ENCODE results near the gene SUGCT. TPM values are rescaled to one million over a fixed set of nuclear protein-coding genes. Genes with fewer than 3 reads are reported as not detected.

The SUGCT gene
- total and polyA plus RNA-seq, 9 of the 15 experiments (the other 6 are each of a cell fraction or from before 2014, with no cell fraction given) = 0.58 to 2.5 (median 1.4) TPM

- TF ChIP-seq, protein P1, sequence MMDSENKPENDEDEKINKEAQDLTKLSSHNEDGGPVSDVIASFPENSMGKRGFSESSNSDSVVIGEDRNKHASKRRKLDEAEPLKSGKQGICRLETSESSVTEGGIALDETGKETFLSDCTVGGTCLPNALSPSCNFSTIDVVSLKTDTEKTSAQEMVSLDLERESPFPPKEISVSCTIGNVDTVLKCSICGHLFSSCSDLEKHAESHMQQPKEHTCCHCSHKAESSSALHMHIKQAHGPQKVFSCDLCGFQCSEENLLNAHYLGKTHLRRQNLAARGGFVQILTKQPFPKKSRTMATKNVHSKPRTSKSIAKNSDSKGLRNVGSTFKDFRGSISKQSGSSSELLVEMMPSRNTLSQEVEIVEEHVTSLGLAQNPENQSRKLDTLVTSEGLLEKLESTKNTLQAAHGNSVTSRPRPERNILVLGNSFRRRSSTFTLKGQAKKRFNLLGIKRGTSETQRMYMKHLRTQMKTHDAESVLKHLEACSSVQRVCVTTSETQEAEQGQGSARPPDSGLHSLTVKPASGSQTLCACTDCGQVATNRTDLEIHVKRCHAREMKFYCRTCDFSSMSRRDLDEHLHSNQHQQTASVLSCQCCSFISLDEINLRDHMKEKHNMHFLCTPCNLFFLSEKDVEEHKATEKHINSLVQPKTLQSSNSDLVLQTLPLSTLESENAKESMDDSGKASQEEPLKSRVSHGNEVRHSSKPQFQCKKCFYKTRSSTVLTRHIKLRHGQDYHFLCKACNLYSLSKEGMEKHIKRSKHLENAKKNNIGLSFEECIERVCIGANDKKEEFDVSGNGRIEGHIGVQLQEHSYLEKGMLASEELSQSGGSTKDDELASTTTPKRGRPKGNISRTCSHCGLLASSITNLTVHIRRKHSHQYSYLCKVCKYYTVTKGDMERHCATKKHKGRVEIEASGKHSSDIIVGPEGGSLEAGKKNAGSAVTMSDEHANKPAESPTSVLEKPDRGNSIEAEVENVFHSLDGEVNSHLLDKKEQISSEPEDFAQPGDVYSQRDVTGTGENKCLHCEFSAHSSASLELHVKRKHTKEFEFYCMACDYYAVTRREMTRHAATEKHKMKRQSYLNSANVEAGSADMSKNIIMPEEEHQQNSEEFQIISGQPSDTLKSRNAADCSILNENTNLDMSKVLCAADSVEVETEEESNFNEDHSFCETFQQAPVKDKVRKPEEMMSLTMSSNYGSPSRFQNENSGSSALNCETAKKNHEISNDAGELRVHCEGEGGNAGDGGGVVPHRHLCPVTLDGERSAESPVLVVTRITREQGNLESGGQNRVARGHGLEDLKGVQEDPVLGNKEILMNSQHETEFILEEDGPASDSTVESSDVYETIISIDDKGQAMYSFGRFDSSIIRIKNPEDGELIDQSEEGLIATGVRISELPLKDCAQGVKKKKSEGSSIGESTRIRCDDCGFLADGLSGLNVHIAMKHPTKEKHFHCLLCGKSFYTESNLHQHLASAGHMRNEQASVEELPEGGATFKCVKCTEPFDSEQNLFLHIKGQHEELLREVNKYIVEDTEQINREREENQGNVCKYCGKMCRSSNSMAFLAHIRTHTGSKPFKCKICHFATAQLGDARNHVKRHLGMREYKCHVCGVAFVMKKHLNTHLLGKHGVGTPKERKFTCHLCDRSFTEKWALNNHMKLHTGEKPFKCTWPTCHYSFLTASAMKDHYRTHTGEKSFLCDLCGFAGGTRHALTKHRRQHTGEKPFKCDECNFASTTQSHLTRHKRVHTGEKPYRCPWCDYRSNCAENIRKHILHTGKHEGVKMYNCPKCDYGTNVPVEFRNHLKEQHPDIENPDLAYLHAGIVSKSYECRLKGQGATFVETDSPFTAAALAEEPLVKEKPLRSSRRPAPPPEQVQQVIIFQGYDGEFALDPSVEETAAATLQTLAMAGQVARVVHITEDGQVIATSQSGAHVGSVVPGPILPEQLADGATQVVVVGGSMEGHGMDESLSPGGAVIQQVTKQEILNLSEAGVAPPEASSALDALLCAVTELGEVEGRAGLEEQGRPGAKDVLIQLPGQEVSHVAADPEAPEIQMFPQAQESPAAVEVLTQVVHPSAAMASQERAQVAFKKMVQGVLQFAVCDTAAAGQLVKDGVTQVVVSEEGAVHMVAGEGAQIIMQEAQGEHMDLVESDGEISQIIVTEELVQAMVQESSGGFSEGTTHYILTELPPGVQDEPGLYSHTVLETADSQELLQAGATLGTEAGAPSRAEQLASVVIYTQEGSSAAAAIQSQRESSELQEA (IDR thresholded peaks at IDR 0.05; ENCODE audit: low read depth) = 0 out of 2 replicates have a peak, but pooled peaks have one; percentile 31
- TF ChIP-seq ERF (CRISPR knock-in tag; IDR thresholded peaks at IDR 0.05) (no peak), ZBTB9 (CRISPR knock-in tag; IDR thresholded peaks at IDR 0.05) (peak; percentile 52; the same call in 1 of the 2 replicates), ATF1 (CRISPR knock-in tag; IDR thresholded peaks at IDR 0.05) (no peak), ATF1 (tag; IDR thresholded peaks at IDR 0.05) (peak; percentile 89), RNF2 (IDR thresholded peaks at IDR 0.05) (peak; percentile 74), HDAC2 (IDR thresholded peaks at IDR 0.05) (peak; percentile 54; the same call in 1 of the 2 replicates), MAX (CRISPR knock-in tag; IDR thresholded peaks at IDR 0.05) (peak; percentile 46; the same call in 1 of the 2 replicates), SMAD2 (IDR thresholded peaks at IDR 0.05; ENCODE audit: low read depth, low read length) (no peak), DPF2 (IDR thresholded peaks at IDR 0.05) (peak; percentile 68), ZBTB33 (CRISPR knock-in tag; IDR thresholded peaks at IDR 0.05) (no peak), KDM5B (IDR thresholded peaks at IDR 0.05; ENCODE audit: insufficient replicate concordance, low read depth, low read length) (peak; percentile 74), IRF1 (CRISPR knock-in tag; IDR thresholded peaks at IDR 0.05; ENCODE audit: borderline replicate concordance) (no peak), FOSL1 (tag; conservative IDR thresholded peaks at IDR 0.05) (no peak; the same call in 1 of the 2 replicates), ELF1 (tag; IDR thresholded peaks at IDR 0.05) (peak; percentile 27; the same call in 1 of the 2 replicates)
Observed at GRCh38 chr7:40134428-40135316, at the start of gene SUGCT, which contains the start of gene MPLKIP (continued).

All from K562 (cell line).